Spinal cord (tissue), 10 donors: ENCODE measurements around the gene YBX1. TPM values are rescaled to one million over a fixed set of nuclear protein-coding genes. Genes with fewer than 3 reads are reported as not detected.

Source experiments
- DNase-seq, 6 donors: peaks; one replicate each; pipeline versions ENCODE4 v3.0.0 to v3.0.0-alpha.2; 2013 to 2015; ENCODE audit warnings: low spot score in 6 of 6, low read depth in 4 of 6
- H3K27ac ChIP-seq: one replicate; pipeline ENCODE4 v1.5.1; 2013; ENCODE audit warnings: low read depth, low read length, control low read depth
- H3K27me3 ChIP-seq: one replicate; pipeline ENCODE4 v1.6.1; 2013; ENCODE audit warnings: low read length; ENCODE audit not compliant: control insufficient read depth, insufficient read depth
- H3K36me3 ChIP-seq: one replicate; pipeline ENCODE4 v1.6.1; 2013; ENCODE audit warnings: low read length; ENCODE audit not compliant: control insufficient read depth, insufficient read depth
- H3K4me1 ChIP-seq: one replicate; pipeline ENCODE4 v1.6.1; 2013; ENCODE audit warnings: low read length; ENCODE audit not compliant: control insufficient read depth, insufficient read depth
- H3K4me3 ChIP-seq: one replicate; pipeline ENCODE4 v1.5.1; 2013; ENCODE audit warnings: low read depth, low read length, control low read depth
- H3K9me3 ChIP-seq: one replicate; pipeline ENCODE4 v1.6.1; 2013; ENCODE audit warnings: low read length; ENCODE audit not compliant: control insufficient read depth, insufficient read depth
- WGBS: methylation state at CpG from one replicate; pipeline ENCODE4 v1.1.5; 2013; ENCODE audit warnings: missing lambda C conversion rate; ENCODE audit not compliant: insufficient coverage; 5-methylcytosine and 5-hydroxymethylcytosine counted together
- polyA plus RNA-seq, 2 donors: library from polyadenylated mRNA; unstranded; fragments of 120-200 nt; gene quantifications; one replicate each; pipeline ENCODE4 v1.2.1, GENCODE V29; 2013; ENCODE audit not compliant: insufficient read length in 2 of 2
- total RNA-seq, 2 donors: library from RNA; depleted of rRNA in 1 of 2; stranded (reverse); fragments of 120-200 nt in 1 of 2; fragments of >200 nt in 1 of 2; gene quantifications; one replicate each; pipeline versions ENCODE4 v1.2.3 to v1.2.4, GENCODE V29; 2013 to 2014
- donor health status: healthy.

The YBX1 gene
- total and polyA plus RNA-seq, 4 donors: 455 to 1,579 (median 1,048) TPM

DNA sequence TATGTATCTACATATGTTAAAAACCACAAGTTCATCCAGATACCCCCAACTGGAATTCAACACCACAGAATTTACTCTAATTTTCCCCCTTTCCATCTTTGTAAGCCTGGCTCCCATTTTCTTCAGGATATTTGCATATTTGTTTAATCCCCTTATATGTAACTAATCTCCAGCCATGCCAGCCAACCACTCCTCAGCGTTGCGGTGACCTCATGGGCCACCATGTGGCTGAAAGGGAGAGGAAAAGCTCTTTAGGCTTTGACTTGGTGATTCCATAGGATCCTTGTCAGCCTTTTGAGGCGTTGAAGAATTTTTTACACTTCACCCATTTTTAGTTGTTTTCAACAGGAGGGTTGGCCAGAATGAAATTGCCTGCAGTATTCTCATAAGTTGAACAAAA is 47.8 kb downstream of the YBX1 start:
- no peak for DNase-seq
- no peak overlapping the region for H3K27ac ChIP-seq
- H3K36me3 ChIP-seq: peaks cover 7% of the 10 kb centered on the region
- no peaks in the 10 kb centered on the region for H3K4me1 ChIP-seq
- H3K9me3 ChIP-seq: no peaks in the 10 kb centered on the region
- no peaks in the 10 kb centered on the region for H3K27me3 ChIP-seq
- H3K4me3 ChIP-seq: no peak overlapping the region
- WGBS: no CpG with 5 or more reads among the region's 3 CpGs

DNA sequence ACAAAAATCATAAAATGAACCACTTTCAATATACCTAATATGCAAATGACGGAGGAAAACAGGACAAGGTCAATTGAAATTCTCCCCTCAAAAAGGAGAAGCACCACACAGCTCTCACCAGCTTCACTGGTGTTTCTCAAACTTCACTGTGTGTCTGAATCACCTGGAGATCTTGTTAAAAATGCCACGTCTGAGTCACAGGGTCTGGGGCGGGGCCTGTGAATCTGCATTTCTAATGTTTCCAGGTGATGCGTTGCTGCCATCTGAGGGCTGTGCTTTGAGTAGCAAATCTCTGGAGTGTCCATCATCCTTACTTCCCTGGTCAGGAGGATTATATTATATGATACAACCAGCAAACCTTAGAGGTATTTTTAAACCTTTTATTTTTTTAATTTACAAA is 48.8 kb downstream of the YBX1 start:
- DNase-seq: no peak
- WGBS: 75% methylated on average over 4 of the region's 4 CpGs
- Histone ChIP-seq H3K4me3 (no peak overlapping the region), H3K4me1 (peaks cover 5% of the 10 kb centered on the region), H3K27ac (no peak overlapping the region), H3K27me3 (no peaks in the 10 kb centered on the region), H3K9me3 (no peaks in the 10 kb centered on the region), H3K36me3 (peaks cover 10% of the 10 kb centered on the region)

DNA sequence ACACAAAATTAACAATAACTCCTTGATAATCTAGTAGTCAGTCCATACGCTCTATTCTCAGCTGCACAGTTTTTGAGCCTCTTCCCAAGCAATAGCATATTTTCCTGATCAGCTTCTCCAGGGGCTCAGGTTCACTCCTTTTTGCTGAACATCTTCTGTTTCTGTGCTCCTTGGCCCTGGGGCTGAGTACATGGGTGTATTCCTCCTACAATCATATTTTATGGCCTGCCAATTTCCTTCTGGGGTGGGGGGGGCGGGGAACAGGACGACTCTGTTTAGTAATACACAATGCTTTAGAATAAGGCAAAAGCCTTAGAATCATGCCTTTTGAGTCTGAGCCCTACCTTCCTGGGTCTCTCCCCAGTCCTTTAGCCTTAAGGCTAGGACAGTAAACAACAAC is 49.4 kb downstream of the YBX1 start:
- Histone ChIP-seq H3K4me3 (no peak overlapping the region), H3K4me1 (peaks cover 10% of the 10 kb centered on the region), H3K27ac (no peak overlapping the region), H3K27me3 (no peaks in the 10 kb centered on the region), H3K36me3 (peaks cover 10% of the 10 kb centered on the region), H3K9me3 (no peaks in the 10 kb centered on the region)
- DNase-seq: no peak
- 92% methylated on average over 1 of the region's 3 CpGs for WGBS

DNA sequence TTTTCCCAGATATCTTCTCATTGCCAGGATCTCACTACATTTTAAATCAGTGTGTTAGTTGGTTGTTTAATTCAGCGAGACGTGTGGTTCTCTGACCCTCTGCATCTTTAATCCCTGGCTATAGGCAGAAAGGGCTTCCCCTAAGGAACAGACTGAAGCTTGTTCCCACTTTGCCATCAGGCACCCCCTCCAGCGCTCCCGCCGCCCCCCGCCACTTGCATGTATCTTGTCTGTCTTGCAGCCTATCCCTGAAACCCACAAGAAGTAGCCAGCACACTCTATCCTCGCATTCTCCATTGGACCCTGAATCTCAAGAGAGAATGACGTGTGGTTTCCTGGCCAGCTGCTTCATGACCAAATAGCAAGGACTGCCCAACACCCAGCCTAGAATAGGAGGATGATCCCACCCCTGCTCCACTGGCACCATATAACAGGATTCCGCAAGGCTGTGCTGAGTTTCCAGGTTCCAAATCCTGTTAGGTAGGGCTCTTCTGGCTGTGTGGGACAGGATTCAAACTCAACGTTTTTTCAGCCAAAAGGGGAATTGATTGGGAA is 50.0 kb downstream of the YBX1 start:
- no peak for DNase-seq
- H3K4me3 ChIP-seq: no peak overlapping the region
- WGBS: 92% methylated on average over 8 of the region's 10 CpGs
- H3K4me1 ChIP-seq: peaks cover 13% of the 10 kb centered on the region
- peaks cover 10% of the 10 kb centered on the region for H3K36me3 ChIP-seq
- no peaks in the 10 kb centered on the region for H3K27me3 ChIP-seq
- H3K9me3 ChIP-seq: no peaks in the 10 kb centered on the region
- H3K27ac ChIP-seq: no peak overlapping the region

DNA sequence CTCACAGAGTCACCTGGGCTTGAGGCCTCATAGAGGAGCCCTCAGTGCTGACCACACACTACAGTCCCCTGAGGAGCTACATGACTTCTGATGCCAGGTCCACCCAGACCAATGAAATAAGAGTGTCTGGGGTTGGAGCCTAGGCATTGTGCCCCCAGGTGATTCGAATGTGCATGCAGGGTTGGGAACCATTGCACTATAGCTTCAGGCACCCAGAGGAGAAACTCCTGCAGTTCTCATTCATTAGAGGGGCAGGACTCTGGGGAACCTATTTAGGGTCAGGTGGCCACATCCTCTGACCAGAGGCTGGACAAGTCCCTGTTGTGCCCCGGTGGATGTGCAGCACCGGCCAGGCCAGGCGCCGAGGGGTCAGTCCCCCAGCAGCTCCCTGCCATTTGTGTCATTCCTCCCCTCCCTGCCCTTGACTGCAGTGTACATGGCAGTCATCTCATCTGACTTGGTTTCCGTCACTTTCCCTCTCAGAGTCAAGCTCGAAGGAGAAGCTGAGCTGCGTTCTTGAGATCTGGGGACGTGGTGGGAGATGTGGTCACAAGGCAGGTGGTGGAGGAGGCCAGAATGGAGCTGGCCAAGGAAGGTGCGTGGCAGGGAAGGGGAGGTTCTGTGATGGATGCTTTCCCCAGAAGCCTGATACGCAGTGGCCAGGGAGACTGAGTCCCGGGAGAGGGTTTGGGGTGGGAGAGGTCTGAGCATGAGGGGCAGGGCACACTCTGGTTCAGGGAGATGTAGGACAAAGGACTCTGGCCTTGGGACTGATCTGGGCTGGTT is 51.4 kb downstream of the YBX1 start:
- Histone ChIP-seq H3K4me3 (no peak overlapping the region), H3K27ac (no peak overlapping the region), H3K9me3 (no peaks in the 10 kb centered on the region), H3K4me1 (peaks cover 13% of the 10 kb centered on the region), H3K36me3 (peaks cover 10% of the 10 kb centered on the region), H3K27me3 (no peaks in the 10 kb centered on the region)
- DNase-seq: no peak
- 89% methylated on average over 9 of the region's 12 CpGs for WGBS

DNA sequence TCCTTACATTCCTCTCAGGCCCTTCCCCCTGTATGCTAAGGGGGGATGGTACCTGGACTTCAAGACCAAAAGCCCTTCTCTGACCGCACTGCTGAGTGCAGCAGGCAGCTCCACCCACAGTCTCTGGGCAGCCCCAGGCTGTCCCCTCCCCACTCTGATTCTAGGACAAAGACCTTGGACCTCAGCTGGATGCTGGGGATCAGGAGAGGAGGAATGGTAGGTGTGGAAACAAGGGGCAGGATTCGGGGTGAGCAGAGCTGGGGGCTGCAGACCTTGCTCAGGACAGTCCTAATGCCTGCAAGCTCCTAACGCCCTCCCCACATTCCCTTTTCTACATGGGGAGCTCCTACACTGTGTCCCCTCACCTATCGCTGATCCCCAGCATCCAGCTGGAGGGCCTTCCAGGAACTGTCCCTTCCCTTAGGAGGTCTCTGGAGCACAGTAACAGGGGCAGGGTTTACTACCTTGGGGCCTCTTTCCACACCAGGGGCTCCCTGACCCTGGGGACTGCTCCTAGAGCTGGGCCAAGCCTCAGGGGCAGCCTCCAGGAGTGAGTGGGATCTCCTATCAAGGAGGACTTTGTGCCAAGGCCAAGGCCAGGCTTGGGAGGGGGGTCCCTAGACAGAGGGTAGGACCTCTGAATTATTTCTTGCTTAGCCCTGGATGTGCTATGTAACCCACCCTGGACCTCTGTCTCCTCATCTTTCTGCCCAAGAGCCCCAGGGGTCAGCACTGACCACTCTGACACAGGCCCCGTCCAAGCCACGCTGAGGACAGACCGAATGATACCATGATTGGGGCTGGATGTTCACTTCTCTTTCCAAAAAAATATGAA is 52.2 kb downstream of the YBX1 start:
- H3K27me3 ChIP-seq: no peaks in the 10 kb centered on the region
- H3K36me3 ChIP-seq: peaks cover 10% of the 10 kb centered on the region
- WGBS: 78% methylated on average over 3 of the region's 7 CpGs
- no peak overlapping the region for H3K27ac ChIP-seq
- H3K9me3 ChIP-seq: no peaks in the 10 kb centered on the region
- peaks cover 18% of the 10 kb centered on the region for H3K4me1 ChIP-seq
- DNase-seq: no peak
- H3K4me3 ChIP-seq: no peak overlapping the region

DNA sequence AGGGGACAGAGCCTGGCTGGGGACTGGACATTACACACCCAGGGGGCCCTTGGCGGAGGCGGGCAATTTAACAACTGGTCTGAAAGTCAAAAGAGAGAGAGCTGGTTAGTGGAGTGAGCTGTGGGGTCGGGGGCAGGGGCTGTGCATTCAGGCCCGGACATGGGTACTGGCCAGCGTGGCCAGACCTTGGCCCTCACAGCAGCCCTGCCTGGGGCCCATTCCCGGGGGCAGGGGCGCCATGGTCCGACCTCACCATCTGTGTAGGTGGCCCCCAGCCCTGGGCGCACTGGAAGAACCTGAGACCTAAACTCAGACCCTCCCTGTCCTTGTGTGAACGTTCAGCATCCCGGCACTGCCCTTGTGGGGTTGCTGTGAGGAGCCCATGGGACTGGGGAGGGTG is 52.8 kb downstream of the YBX1 start:
- Histone ChIP-seq H3K4me3 (no peak overlapping the region), H3K4me1 (peaks cover 25% of the 10 kb centered on the region), H3K27ac (no peak overlapping the region), H3K36me3 (peaks cover 10% of the 10 kb centered on the region), H3K27me3 (no peaks in the 10 kb centered on the region), H3K9me3 (no peaks in the 10 kb centered on the region)
- 84% methylated on average over 10 of the region's 11 CpGs for WGBS
- DNase-seq: no peak

DNA sequence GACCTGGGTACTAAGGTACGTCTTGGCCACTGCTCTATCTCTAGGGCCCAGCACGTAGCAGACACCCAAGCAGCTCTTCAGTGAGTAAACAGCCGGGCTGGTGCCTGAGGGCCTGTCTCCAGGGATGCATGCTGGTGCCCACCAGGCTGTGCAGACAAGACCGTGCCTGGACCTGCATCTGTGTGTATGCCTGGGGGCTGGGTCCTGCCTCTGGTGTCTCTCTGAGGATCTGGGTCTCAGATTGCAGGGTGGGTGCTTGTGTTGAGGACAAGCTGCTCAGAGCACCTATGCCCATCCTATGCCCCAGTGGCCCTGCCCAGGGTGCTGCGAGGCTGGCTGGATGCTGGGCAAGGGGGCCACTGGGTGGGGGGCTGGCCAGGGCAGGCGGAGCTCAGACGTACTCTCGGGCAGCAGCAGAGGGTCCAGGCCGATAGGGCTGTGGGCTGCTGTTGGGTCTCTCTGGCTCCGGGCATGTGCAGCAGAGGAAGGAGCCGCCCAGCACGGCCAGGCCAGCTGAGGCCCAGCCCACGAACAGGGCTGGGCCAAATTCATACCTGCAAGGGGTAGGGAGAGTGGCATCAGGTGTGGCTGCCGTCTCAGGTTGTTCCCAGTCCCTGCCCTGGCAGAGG is 53.4 kb downstream of the YBX1 start:
- peaks cover 10% of the 10 kb centered on the region for H3K36me3 ChIP-seq
- 87% methylated on average over 12 of the region's 14 CpGs for WGBS
- no peak overlapping the region for H3K4me3 ChIP-seq
- no peak overlapping the region for H3K27ac ChIP-seq
- DNase-seq: no peak
- no peaks in the 10 kb centered on the region for H3K27me3 ChIP-seq
- H3K9me3 ChIP-seq: no peaks in the 10 kb centered on the region
- peaks cover 30% of the 10 kb centered on the region for H3K4me1 ChIP-seq

DNA sequence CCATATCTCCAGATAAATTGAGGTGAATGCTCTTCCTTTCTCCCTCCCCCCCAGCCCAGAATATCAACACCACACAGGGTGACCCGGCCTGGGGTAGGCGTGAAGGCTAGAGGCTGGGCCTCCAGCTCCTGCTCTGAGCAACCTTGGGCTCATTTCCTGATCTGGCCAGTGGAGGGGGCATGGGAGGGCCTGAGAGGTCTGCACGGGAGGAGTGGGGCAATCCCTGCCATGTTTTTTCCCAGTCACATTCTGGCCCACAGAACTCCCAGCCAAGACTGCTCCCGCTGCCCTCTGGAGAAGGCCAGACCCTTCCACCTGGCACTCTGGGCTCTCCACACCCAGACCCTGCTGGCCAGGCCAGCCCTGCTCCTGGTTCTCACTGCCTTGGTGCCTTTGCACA is 53.9 kb downstream of the YBX1 start:
- peaks cover 36% of the 10 kb centered on the region for H3K4me1 ChIP-seq
- H3K36me3 ChIP-seq: peaks cover 10% of the 10 kb centered on the region
- no peaks in the 10 kb centered on the region for H3K9me3 ChIP-seq
- 85% methylated on average over 2 of the region's 4 CpGs for WGBS
- DNase-seq: no peak
- no peaks in the 10 kb centered on the region for H3K27me3 ChIP-seq
- no peak overlapping the region for H3K4me3 ChIP-seq
- H3K27ac ChIP-seq: no peak overlapping the region
